GM10248 (cell line): ENCODE results near the gene SCMH1.
A peak's percentile ranks its signal among the peaks of the same experiment; 100 is the strongest.
"Not testable (repeated sequence)": the region's sequence is repeated elsewhere in the genome, so short reads cannot be mapped to it uniquely, and the experiment has no call there.

Source experiments
- CTCF ChIA-PET: fragments of 300-600 bp; sonication (Branson Sonifier 250); formaldehyde crosslinking; extraction: SDS; loops from one replicate; lab custom pipeline; 2021; ENCODE audit warnings: antibody characterized with exemption; lab: Yijun Ruan, JAX
- POLR2A ChIA-PET: fragments of 350-650 bp; sonication (Branson Sonifier 250); formaldehyde crosslinking; extraction: SDS; loops from one replicate; lab custom pipeline; 2020; ENCODE audit warnings: antibody characterized with exemption; lab: Yijun Ruan, JAX
- DNase-seq: peaks from one replicate; pipeline ENCODE4 v3.0.0; 2012; ENCODE audit errors: extremely low spot score
- TF ChIP-seq, protein P1 (sequence below): IDR thresholded peaks from 2 replicates; pipeline ENCODE4 v1.5.1; 2012; ENCODE audit warnings: mild to moderate bottlenecking, low read depth; ENCODE audit errors: extremely low read depth, missing control alignments, control extremely low read depth

The SCMH1 gene

DNA sequence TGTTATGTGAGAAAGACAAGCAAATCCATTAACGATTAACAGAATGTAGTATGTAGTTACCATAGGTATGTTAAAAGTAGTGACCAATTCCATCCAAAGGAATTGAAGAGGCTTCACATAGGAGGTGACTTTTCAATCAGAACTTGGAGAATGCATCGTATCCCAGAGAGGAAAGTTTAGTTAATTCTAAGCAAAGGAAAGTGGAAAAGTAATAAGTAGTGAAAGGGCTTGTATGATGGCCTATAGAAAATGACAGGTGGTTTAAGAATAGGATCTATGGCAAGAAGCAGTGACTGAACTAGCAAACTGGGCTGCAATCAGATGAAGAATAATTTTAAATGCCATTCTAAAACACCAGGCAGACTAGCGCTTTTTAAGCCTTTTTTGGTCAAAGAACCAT, 16.6 kb downstream of the SCMH1 start:
- TF ChIP-seq, protein P1, sequence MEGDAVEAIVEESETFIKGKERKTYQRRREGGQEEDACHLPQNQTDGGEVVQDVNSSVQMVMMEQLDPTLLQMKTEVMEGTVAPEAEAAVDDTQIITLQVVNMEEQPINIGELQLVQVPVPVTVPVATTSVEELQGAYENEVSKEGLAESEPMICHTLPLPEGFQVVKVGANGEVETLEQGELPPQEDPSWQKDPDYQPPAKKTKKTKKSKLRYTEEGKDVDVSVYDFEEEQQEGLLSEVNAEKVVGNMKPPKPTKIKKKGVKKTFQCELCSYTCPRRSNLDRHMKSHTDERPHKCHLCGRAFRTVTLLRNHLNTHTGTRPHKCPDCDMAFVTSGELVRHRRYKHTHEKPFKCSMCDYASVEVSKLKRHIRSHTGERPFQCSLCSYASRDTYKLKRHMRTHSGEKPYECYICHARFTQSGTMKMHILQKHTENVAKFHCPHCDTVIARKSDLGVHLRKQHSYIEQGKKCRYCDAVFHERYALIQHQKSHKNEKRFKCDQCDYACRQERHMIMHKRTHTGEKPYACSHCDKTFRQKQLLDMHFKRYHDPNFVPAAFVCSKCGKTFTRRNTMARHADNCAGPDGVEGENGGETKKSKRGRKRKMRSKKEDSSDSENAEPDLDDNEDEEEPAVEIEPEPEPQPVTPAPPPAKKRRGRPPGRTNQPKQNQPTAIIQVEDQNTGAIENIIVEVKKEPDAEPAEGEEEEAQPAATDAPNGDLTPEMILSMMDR: no peak
- no peak for DNase-seq
- ChIA-PET POLR2A (no interaction called here), CTCF (no interaction called here)

DNA sequence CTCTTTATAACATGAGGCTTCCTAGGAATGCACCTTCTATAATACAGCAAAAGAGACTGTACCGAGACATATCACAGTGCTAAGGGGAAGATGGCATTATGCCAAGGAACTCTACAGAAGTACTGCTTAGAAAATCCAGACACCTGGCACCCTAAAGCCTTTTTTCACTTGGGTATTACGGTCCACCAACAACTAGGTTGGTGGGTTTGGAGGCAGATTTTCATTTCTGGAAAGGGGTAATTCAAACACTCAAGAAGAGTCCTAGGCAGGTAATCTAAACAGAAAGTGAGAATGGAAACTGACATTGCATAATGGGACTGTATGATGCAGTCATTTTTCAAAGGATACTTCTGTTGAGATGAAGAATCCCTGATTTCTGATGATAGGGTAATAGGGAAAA, 19.6 kb downstream of the SCMH1 start:
- ChIA-PET CTCF (no interaction called here), POLR2A (no interaction called here)
- peak; percentile 26 for DNase-seq
- TF ChIP-seq, protein P1: no peak

DNA sequence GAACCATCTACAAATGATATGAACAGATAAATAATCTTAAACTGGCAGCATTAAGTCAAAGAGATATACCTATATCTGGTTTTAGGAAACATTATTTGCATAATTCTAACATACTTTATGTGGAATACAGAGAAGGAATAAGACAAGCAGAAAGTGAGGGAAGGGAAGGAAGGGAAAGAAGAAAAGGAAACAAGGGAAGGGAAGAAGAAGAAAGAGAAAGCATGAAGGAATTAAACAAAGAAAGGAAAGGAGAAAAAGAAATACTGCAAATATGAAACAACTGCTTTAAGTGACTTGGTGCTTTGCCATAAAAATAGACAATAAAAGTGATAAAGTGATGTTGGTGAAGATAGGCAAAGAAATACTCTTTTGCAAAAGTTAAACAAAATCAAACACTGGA, 20.1 kb downstream of the SCMH1 start:
- DNase-seq: no peak
- TF ChIP-seq, protein P1: no peak
- ChIA-PET POLR2A (no interaction called here), CTCF (no interaction called here)

DNA sequence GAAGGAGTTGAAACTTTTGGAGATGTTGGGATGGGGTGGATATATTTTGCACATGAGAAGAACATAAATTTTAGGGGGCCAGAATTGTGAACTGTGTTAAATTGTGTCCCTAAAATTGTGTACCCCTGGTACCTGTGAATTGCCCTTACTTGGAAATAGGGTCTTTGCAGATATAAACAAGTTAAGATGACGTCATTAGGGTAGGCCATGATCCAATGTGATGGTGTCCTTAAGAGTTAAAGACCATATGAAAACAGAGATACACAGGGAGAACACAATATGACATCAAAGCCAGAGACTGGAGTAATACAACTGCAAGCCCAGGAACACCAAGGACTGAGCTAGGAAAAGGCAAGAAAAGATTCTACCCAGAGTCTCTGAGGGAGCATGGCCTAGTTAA, 24.0 kb downstream of the SCMH1 start:
- CTCF ChIA-PET: interaction anchor here (1.2 kb wide), 1 partner anchor 23 kb away, joined by 4 read pairs; the partner anchor contains the start of gene SCMH1
- POLR2A ChIA-PET: no interaction called here
- TF ChIP-seq, protein P1: no peak
- no peak for DNase-seq

DNA sequence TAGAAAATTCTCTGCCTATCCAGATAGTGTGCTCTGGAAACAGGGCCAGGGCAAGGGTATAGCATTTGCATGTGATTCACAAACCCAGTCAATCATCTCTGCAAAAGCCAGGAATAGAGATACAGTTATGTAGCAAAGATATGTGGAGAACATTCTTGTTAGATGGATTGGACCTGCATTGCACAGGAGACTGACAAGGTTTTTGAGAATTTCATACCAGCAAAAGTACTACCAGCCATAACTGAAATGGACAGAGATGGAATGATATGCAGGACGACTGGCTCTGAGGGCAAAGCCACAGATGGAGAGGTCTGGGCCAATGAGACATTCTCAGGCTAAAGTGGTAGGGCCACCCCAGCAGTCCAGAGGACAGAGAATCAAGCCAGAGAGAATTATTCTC, 24.7 kb downstream of the SCMH1 start:
- DNase-seq: no peak
- CTCF ChIA-PET: no interaction called here
- TF ChIP-seq, protein P1: no peak
- POLR2A ChIA-PET: no interaction called here

DNA sequence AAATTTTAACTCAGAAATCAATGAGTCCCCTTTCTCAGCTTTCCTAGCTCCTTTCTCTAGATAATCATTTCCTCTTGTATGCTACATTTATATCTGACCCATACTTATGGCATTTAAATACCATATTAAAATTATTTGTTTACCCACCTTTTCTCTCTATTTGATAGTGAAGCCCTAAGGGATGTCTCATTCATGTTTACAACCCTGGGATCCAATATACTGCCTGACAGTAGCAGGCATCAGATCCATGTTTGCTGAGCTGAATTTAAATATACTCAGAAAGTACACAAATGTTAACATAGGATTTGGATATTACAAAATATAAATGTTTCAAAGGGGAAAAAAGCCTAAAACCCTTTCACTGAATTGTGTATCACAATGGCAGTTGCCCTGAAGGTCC, 26.5 kb downstream of the SCMH1 start:
- DNase-seq: no peak
- ChIA-PET CTCF (interaction anchor here (0.9 to 1.7 kb wide), 5 partner anchors 13 to 603 kb away, joined by 3 to 4 read pairs (median 3); no protein-coding TSS in a partner anchor), POLR2A (no interaction called here)
- TF ChIP-seq, protein P1: no peak

DNA sequence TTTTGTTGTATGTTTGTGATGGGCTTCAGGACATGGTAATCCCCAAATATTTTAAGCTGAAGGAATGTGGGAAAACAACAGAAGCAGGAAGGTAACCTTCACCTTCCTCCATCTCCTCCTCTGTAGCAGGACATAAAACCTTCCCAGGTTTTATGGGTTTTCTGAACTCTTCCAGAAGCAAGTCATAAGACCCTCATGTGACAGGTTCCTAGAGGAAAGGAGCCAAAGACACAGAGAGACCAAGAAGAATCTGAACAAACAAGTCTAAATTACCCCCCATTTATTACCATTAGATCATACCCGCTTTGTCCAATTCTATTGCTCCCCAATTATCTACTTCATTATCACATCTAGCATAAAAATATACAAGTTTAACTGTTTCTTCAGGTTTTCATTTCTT, 28.8 kb downstream of the SCMH1 start:
- DNase-seq: no peak
- CTCF ChIA-PET: interaction anchor here (1.2 kb wide), 1 partner anchor 9 kb away, joined by 3 read pairs; no protein-coding TSS in a partner anchor
- TF ChIP-seq, protein P1: no peak
- POLR2A ChIA-PET: no interaction called here

DNA sequence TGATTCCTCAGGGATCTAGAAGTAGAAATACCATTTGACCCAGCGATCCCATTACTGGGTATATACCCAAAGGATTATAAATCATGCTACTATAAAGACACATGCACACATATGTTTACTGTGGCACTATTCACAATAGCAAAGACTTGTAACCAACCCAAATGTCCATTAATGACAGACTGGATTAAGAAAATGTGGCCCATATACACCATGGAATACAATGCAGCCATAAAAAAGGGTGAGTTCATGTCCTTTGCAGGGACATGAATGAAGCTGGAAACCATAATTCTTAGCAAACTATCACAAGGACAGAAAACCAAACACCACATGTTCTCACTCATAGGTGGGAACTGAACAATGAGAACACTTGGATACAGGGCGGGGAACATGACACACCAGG, 30.5 kb downstream of the SCMH1 start:
- CTCF ChIA-PET, POLR2A ChIA-PET, DNase-seq: not testable (repeated sequence)

DNA sequence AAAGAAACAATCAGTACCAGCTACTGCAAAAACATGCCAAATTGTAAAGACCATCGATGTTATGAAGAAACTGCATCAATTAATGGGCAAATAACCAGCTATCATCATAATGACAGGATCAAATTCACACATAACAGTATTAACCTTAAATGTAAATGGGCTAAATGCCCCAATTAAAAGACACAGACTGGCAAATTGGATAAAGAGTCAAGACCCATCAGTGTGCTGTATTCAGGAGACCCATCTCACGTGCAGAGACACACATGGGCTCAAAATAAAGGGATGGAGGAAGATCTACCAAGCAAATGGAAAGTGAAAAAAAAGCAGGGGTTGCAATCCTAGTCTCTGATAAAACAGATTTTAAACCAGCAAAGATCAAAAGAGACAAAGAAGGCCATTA, 35.1 kb downstream of the SCMH1 start:
- DNase-seq, POLR2A ChIA-PET, CTCF ChIA-PET: not testable (repeated sequence)
